MM.1S (cell line): ENCODE measurements around the gene HYDIN.

ENCODE experiments used
- DNase-seq: peaks from one replicate; pipeline ENCODE4 v3.0.0-alpha.2; 2015
- H2AFZ ChIP-seq: fragments of 300-600 bp; sonication (generic); 2 replicates; pipeline ENCODE4 v1.6.0; 2016; ENCODE audit warnings: antibody characterized with exemption, low read length
- H3F3A ChIP-seq: fragments of 300-600 bp; sonication (generic); 2 replicates; pipeline ENCODE4 v1.6.1; 2016; ENCODE audit warnings: mild to moderate bottlenecking, antibody characterized with exemption, low read length, moderate library complexity, mixed read lengths; ENCODE audit not compliant: insufficient read depth
- H3K27ac ChIP-seq: fragments of 300-600 bp; sonication (generic); 2 replicates; pipeline ENCODE4 v1.5.1; 2016; ENCODE audit warnings: mild to moderate bottlenecking, low read length
- H3K27me3 ChIP-seq: fragments of 300-600 bp; sonication (generic); replicated peaks from 2 replicates; pipeline ENCODE4 v1.6.0; 2016; ENCODE audit warnings: low read length; ENCODE audit not compliant: insufficient read depth
- H3K36me3 ChIP-seq: fragments of 300-600 bp; sonication (generic); replicated peaks from 2 replicates; pipeline ENCODE4 v1.6.1; 2016; ENCODE audit warnings: mild to moderate bottlenecking, low read length, mixed read lengths; ENCODE audit not compliant: insufficient read depth
- H3K4me1 ChIP-seq: fragments of 300-600 bp; sonication (generic); 2 replicates; pipeline ENCODE4 v1.6.1; 2016; ENCODE audit warnings: low read length, mixed read lengths
- H3K4me2 ChIP-seq: fragments of 300-600 bp; sonication (generic); 2 replicates; pipeline ENCODE4 v1.6.0; 2016; ENCODE audit warnings: low read depth, low read length
- H3K4me3 ChIP-seq: fragments of 300-600 bp; sonication (generic); 2 replicates; pipeline ENCODE4 v1.5.1; 2016; ENCODE audit warnings: low read length, mixed read lengths
- H3K79me2 ChIP-seq: fragments of 300-600 bp; sonication (generic); 2 replicates; pipeline ENCODE4 v1.6.1; 2016; ENCODE audit warnings: mixed run types, low read length, mixed read lengths
- H3K9ac ChIP-seq: fragments of 300-600 bp; sonication (generic); 2 replicates; pipeline ENCODE4 v1.6.1; 2016; ENCODE audit warnings: low read length, mixed read lengths
- H3K9me2 ChIP-seq: fragments of 300-600 bp; sonication (generic); replicated peaks from 2 replicates; pipeline ENCODE4 v1.6.1; 2016; ENCODE audit warnings: mild to moderate bottlenecking, low read length, mixed read lengths; ENCODE audit not compliant: insufficient read depth
- H3K9me3 ChIP-seq: fragments of 300-600 bp; sonication (generic); replicated peaks from 2 replicates; pipeline ENCODE4 v1.6.1; 2016; ENCODE audit warnings: mild to moderate bottlenecking, low read length, mixed read lengths; ENCODE audit not compliant: insufficient read depth
- H4K20me1 ChIP-seq: fragments of 300-600 bp; sonication (generic); 2 replicates; pipeline ENCODE4 v1.6.1; 2016; ENCODE audit warnings: mild to moderate bottlenecking, low read length, moderate library complexity, mixed read lengths; ENCODE audit not compliant: insufficient read depth
- CTCF ChIP-seq: fragments of 300-600 bp; sonication (generic); IDR thresholded peaks from 2 replicates; pipeline ENCODE4 v1.5.1; 2016; ENCODE audit warnings: antibody characterized with exemption, low read length, mixed read lengths
- EZH2 ChIP-seq: fragments of 300-600 bp; sonication (generic); optimal IDR thresholded peaks from 2 replicates; pipeline ENCODE3; 2017; ENCODE audit warnings: low read depth, mild to moderate bottlenecking, antibody characterized with exemption, low read length, mixed read lengths
- EZH2phosphoT487 ChIP-seq: fragments of 300-600 bp; sonication (generic); IDR thresholded peaks from 2 replicates; pipeline ENCODE4 v1.6.1; 2018; ENCODE audit warnings: antibody characterized with exemption, low read length

Gene HYDIN

GRCh38 chr16:70800311-70800710, 430.2 kb downstream of the HYDIN start:
- peak; percentile 34 for DNase-seq
- Histone ChIP-seq H3K4me2 (peak overlapping the region; percentile 85), H3K9me2 (no peaks in the 10 kb centered on the region), H3K27ac (peak overlapping the region; percentile 68), H3K9ac (peak overlapping the region; percentile 98), H3K79me2 (peaks cover 56% of the 10 kb centered on the region), H3F3A (peaks cover 8% of the 10 kb centered on the region), H3K4me1 (peaks cover 29% of the 10 kb centered on the region), H3K9me3 (no peaks in the 10 kb centered on the region), H3K36me3 (no peaks in the 10 kb centered on the region), H2AFZ (peak overlapping the region; percentile 73; the same call in 1 of the 2 replicates), H3K27me3 (no peaks in the 10 kb centered on the region), H4K20me1 (no peaks in the 10 kb centered on the region), H3K4me3 (peak overlapping the region; percentile 93)
- TF ChIP-seq CTCF (no peak), EZH2phosphoT487 (no peak), EZH2 (no peak)

GRCh38 chr16:70796301-70796700, 434.2 kb downstream of the HYDIN start:
- H3K9me2 ChIP-seq: no peaks in the 10 kb centered on the region
- TF ChIP-seq CTCF (no peak), EZH2 (no peak), EZH2phosphoT487 (no peak)
- peak overlapping the region; percentile 15; the same call in 1 of the 2 replicates for H3K4me2 ChIP-seq

GRCh38 chr16:70795296-70795912, 435.1 kb downstream of the HYDIN start:
- Histone ChIP-seq H3K9me3 (no peaks in the 10 kb centered on the region), H3K4me1 (peaks cover 41% of the 10 kb centered on the region), H3F3A (peaks cover 24% of the 10 kb centered on the region), H3K27ac (peak overlapping the region; percentile 76; the same call in 1 of the 2 replicates), H3K4me2 (0 out of 2 replicates have a peak overlapping the region, but pooled peaks have one; percentile 15), H3K27me3 (no peaks in the 10 kb centered on the region), H3K9me2 (no peaks in the 10 kb centered on the region), H3K4me3 (no peak overlapping the region), H3K36me3 (no peaks in the 10 kb centered on the region), H2AFZ (no peak overlapping the region), H3K79me2 (peaks cover 99% of the 10 kb centered on the region), H3K9ac (no peak overlapping the region), H4K20me1 (no peaks in the 10 kb centered on the region)
- DNase-seq: no peak
- TF ChIP-seq EZH2 (no peak), EZH2phosphoT487 (no peak), CTCF (no peak)

More at GRCh38 chr16:70796301-70796700, 434.2 kb downstream of the HYDIN start:
- Histone ChIP-seq H3K27ac (peak overlapping the region; percentile 45; the same call in 1 of the 2 replicates), H3K27me3 (no peaks in the 10 kb centered on the region), H3F3A (peaks cover 24% of the 10 kb centered on the region), H4K20me1 (no peaks in the 10 kb centered on the region), H3K4me1 (peaks cover 42% of the 10 kb centered on the region), H3K9me3 (no peaks in the 10 kb centered on the region), H3K79me2 (peaks cover 96% of the 10 kb centered on the region), H3K9ac (no peak overlapping the region), H2AFZ (no peak overlapping the region), H3K4me3 (no peak overlapping the region), H3K36me3 (no peaks in the 10 kb centered on the region)
- DNase-seq: no peak
